Psoas muscle (tissue), 8 donors: Measurements from ENCODE around the gene GPR180. TPM values are rescaled to one million over a fixed set of nuclear protein-coding genes. Genes with fewer than 3 reads are reported as not detected.

Source experiments
- ATAC-seq, 4 donors: fragments of 200-7000 bp; cut with Tn5 transposase; one replicate each; pipeline ENCODE4 v1.9.1; 2020; ENCODE audit warnings: moderate library complexity in 3 of 4, mild to moderate bottlenecking in 2 of 4
- DNase-seq, 2 donors: peaks; one replicate each; pipeline ENCODE4 v3.0.0-alpha.2; 2020
- H3K27ac ChIP-seq: fragments of 200-600 bp; one replicate; pipeline ENCODE4 v1.8.0; 2022
- H3K27me3 ChIP-seq, 3 donors: fragments of 200-600 bp in 1 of 3; one replicate each; pipeline versions ENCODE4 v1.6.1 to v1.8.0; 2013 to 2022; ENCODE audit warnings: low read length in 2 of 3, mild to moderate bottlenecking in 2 of 3, moderate library complexity in 1 of 3; ENCODE audit not compliant: insufficient read depth in 3 of 3
- H3K36me3 ChIP-seq, 2 donors: fragments of 200-600 bp in 1 of 2; one replicate each; pipeline versions ENCODE4 v1.6.1 to v1.8.0; 2013 to 2022; ENCODE audit warnings: low read depth in 1 of 2, mild to moderate bottlenecking in 1 of 2, moderate library complexity in 1 of 2; ENCODE audit not compliant: insufficient read depth in 1 of 2
- H3K4me1 ChIP-seq: fragments of 200-600 bp; one replicate; pipeline ENCODE4 v1.8.0; 2022
- H3K4me3 ChIP-seq: fragments of 200-600 bp; one replicate; pipeline ENCODE4 v1.8.0; 2022; ENCODE audit warnings: mild to moderate bottlenecking
- H3K9me3 ChIP-seq: fragments of 200-600 bp; one replicate; pipeline ENCODE4 v1.8.0; 2022
- CTCF ChIP-seq: fragments of 200-600 bp; IDR thresholded peaks from one replicate; pipeline ENCODE4 v1.8.0; 2022; ENCODE audit warnings: antibody characterized with exemption
- WGBS, 3 donors: extraction: QIAGEN DNeasy Blood & Tissue Kit; methylation state at CpG; one replicate each; pipeline versions ENCODE4 v1.1.6 to v1.1.7; 2013; 5-methylcytosine and 5-hydroxymethylcytosine counted together
- intact Hi-C, 2 donors: fragments of 100-400 bp; cut with DNase I; formaldehyde crosslinking; loops; one replicate each; pipeline versions ENCODE4 v1.11.0 to v1.14.2; 2022
- polyA plus RNA-seq, 3 donors: library from polyadenylated mRNA; stranded (reverse); fragments of 200-250 nt; gene quantifications; one replicate each; pipeline ENCODE4 v1.2.3, GENCODE V29; 2013
- total RNA-seq, 4 donors: library from RNA; stranded (reverse); fragmentation: NEBNext Ultra II Directional in 2 of 4; extraction: Animal tissue kit (Norgen Biotek cat#: 25700) in 2 of 4; gene quantifications; one replicate each; pipeline versions ENCODE4 v1.2.1 to v1.2.4, GENCODE V29; 2021 to 2023
- donor health status: healthy with polysubstance abuse.
- donor health status: DM: no; HTN: no; CAD: no; lungs with moderate emphysema.
- donor health status: Bipolar disorder and iron deficiency.
- donor health status: healthy.
- donor health status: DM: yes; HTN: yes; CAD: no.
- donor health status: DM: no; HTN: no; CAD: no.
- donor health status: DM: no; HTN: no; CAD: no.
- donor health status: DM: yes; HTN: yes; CAD: no.

GPR180 gene
- total and polyA plus RNA-seq, 7 donors: 1.6 to 4.2 (median 4.0) TPM

DNA sequence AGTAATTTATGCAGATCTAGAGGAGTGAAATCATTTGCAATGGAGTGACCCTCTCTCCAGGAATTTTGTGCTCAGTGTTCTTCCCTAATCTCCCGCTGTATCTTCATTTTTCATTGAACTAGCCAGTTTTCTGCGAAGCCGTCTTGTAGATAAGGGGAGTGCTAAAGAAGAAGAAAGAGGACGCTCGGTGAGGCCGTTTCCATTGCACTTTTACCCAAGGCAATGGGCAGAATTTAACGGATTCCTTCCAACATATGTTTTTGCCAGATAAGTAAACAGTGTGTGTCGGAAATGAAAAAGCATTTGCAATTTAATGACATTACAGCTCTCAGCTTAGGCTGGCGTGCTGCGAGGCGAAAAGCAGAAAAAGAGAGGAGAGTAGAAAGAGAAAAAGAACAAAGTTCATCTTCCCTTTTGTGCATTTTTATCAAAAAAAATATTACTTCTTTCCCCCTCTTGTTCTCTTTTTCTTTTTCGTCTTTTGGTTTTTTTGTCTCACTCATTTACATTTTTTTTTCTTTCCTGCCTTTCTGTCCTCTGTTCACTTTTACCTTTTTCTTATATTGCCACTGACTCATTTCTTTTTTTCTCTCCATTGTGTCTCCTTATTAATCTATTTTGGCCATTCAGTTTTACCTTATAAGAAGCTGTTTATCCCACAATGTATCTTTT, 60.8 kb downstream of the GPR180 start:
- ATAC-seq: no peak
- no peaks in the 10 kb centered on the region for H3K36me3 ChIP-seq
- intact Hi-C loops: no loop called here
- no peaks in the 10 kb centered on the region for H3K4me1 ChIP-seq
- TF ChIP-seq CTCF: no peak
- no peak for DNase-seq
- peaks cover 6 to 22% (median 7%) of the 10 kb centered on the region in 3 donors for H3K27me3 ChIP-seq
- H3K27ac ChIP-seq: no peak overlapping the region
- WGBS, 3 donors: 44 to 47% (median 44%) methylated on average over 12 of the region's 12 CpGs
- H3K9me3 ChIP-seq: no peaks in the 10 kb centered on the region
- H3K4me3 ChIP-seq: no peak overlapping the region

- TF ChIP-seq CTCF: no peak
- no peak for DNase-seq
- H3K9me3 ChIP-seq: no peaks in the 10 kb centered on the region
- no peaks in the 10 kb centered on the region for H3K4me1 ChIP-seq
- WGBS, 3 donors: 49 to 55% (median 50%) methylated on average over 7 of the region's 7 CpGs
- no peaks in the 10 kb centered on the region for H3K36me3 ChIP-seq
- intact Hi-C loops: no loop called here
- peaks cover 6 to 22% (median 7%) of the 10 kb centered on the region in 3 donors for H3K27me3 ChIP-seq
- no peak overlapping the region for H3K4me3 ChIP-seq
- ATAC-seq: no peak
- no peak overlapping the region for H3K27ac ChIP-seq
Observed at GRCh38 chr13:94664889-94665288, 63.2 kb downstream of the GPR180 start.

DNA sequence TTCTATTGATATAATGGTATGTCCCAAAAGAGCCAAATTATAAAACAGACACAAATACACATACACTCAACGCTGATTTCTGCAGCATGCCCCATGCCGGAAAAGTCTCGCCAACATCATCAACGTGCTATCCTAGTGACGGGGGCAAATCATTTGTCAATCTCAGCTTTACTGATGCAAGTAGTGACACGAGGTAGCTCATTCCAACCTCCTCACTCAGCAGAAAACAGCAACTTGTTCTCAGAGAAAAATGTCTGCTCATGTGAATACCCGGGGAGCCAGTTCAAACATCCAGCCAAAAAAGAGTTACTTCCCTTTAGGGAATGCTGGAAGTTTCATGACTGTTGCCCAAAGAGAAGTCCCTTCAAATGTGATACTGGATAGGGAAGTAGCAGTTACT, 64.4 kb downstream of the GPR180 start:
- DNase-seq (no peak), ATAC-seq (no peak)
- H3K4me3 ChIP-seq: no peak overlapping the region
- H3K27ac ChIP-seq: no peak overlapping the region
- intact Hi-C loops: no loop called here
- H3K27me3 ChIP-seq: peaks cover 6 to 22% (median 7%) of the 10 kb centered on the region in 3 donors
- H3K9me3 ChIP-seq: no peaks in the 10 kb centered on the region
- no peak for TF ChIP-seq CTCF
- WGBS, 3 donors: 80 to 85% (median 85%) methylated on average over 7 of the region's 7 CpGs
- no peaks in the 10 kb centered on the region for H3K36me3 ChIP-seq
- no peaks in the 10 kb centered on the region for H3K4me1 ChIP-seq

- WGBS, 3 donors: 63 to 73% (median 67%) methylated on average over 2 of the region's 2 CpGs
- no peaks in the 10 kb centered on the region for H3K4me1 ChIP-seq
- no peak for ATAC-seq
- peaks cover 6 to 22% (median 6%) of the 10 kb centered on the region in 3 donors for H3K27me3 ChIP-seq
- TF ChIP-seq CTCF: no peak
- H3K36me3 ChIP-seq: no peaks in the 10 kb centered on the region
- H3K4me3 ChIP-seq: no peak overlapping the region
- no peaks in the 10 kb centered on the region for H3K9me3 ChIP-seq
- intact Hi-C loops: no loop called here
- H3K27ac ChIP-seq: no peak overlapping the region
- no peak for DNase-seq
Observed at GRCh38 chr13:94667190-94667589, 65.5 kb downstream of the GPR180 start.

DNA sequence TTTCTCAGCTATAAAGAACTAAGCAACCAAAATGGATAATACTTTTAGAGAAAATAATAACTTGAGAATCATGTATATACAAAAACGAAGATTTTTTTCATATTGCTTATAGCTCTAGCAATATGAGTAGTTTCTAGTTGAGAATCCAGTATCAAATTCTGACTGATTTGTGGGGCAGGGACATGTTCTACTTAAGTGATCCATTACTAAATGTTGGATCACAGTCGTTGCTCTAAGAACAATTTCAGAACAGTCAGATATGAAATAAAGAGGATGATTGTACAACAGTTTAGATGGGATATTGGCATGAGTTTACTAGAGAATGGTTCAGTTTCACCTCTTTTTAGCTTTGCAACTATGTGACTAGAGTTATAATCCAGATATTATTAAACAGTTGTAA, 70.7 kb downstream of the GPR180 start:
- intact Hi-C loops: loop anchor here in 1 of 2 donors (10.0 kb wide), 2 partner anchors 492 to 732 kb away; no protein-coding TSS in a partner anchor
- no peak for TF ChIP-seq CTCF
- ATAC-seq (no peak), DNase-seq (no peak)
- Histone ChIP-seq H3K4me1 (no peaks in the 10 kb centered on the region), H3K27ac (no peak overlapping the region), H3K9me3 (no peaks in the 10 kb centered on the region), H3K4me3 (no peak overlapping the region), H3K36me3 (no peaks in the 10 kb centered on the region), H3K27me3 (peaks cover 0 to 4% (median 0%) of the 10 kb centered on the region in 3 donors)
- 61 to 65% (median 65%) methylated on average over 2 of the region's 2 CpGs for WGBS, 3 donors
